HG02943 (cell line): ENCODE results near the gene LHPP.

Source experiments
- ATAC-seq: cut with Tn5 transposase; IDR thresholded peaks from one replicate; pipeline ENCODE4 v1.9.1; 2021; ENCODE audit warnings: mild to moderate bottlenecking, low read depth, moderate library complexity; ENCODE audit not compliant: unreplicated experiment

Gene LHPP

GRCh38 chr10:124495162-124495561 lies 33.5 kb downstream of the LHPP start:
- no peak for ATAC-seq

- no peak for ATAC-seq
These were observed 34.1 kb downstream of the LHPP start for GRCh38 chr10:124495725-124496124.

- ATAC-seq, result no peak
These were observed 34.5 kb downstream of the LHPP start for GRCh38 chr10:124496150-124496549.

- ATAC-seq, result no peak
These were observed 35.0 kb downstream of the LHPP start for GRCh38 chr10:124496620-124497019.

GRCh38 chr10:124497196-124497881 lies 35.7 kb downstream of the LHPP start:
- ATAC-seq, result no peak

- ATAC-seq, result no peak
These were observed 36.4 kb downstream of the LHPP start for GRCh38 chr10:124498056-124498455.

- no peak for ATAC-seq
These were observed 39.1 kb downstream of the LHPP start for GRCh38 chr10:124500757-124501156.

GRCh38 chr10:124504711-124505110 lies 43.1 kb downstream of the LHPP start:
- ATAC-seq, result no peak

- ATAC-seq, result no peak
These were observed 43.7 kb downstream of the LHPP start for GRCh38 chr10:124505279-124505678.

GRCh38 chr10:124508070-124508667 lies 46.5 kb downstream of the LHPP start:
- no peak for ATAC-seq

- ATAC-seq, result no peak
These were observed 47.4 kb downstream of the LHPP start for GRCh38 chr10:124508907-124509454.

- ATAC-seq, result no peak
These were observed 48.4 kb downstream of the LHPP start for GRCh38 chr10:124509880-124510632.

- no peak for ATAC-seq
These were observed 49.1 kb downstream of the LHPP start for GRCh38 chr10:124510759-124511158.

- ATAC-seq, result no peak
These were observed 49.8 kb downstream of the LHPP start for GRCh38 chr10:124511205-124512039.

- ATAC-seq, result no peak
These were observed 50.4 kb downstream of the LHPP start for GRCh38 chr10:124512040-124512428.

GRCh38 chr10:124512600-124512999 lies 51.0 kb downstream of the LHPP start:
- ATAC-seq, result no peak

GRCh38 chr10:124515244-124515970 lies 53.8 kb downstream of the LHPP start:
- ATAC-seq, result no peak

- no peak for ATAC-seq
These were observed 54.6 kb downstream of the LHPP start for GRCh38 chr10:124516181-124516580.

- ATAC-seq, result no peak
These were observed 55.2 kb downstream of the LHPP start for GRCh38 chr10:124516746-124517397.
